ENCODE data around the gene SRP9.

- TF ChIP-seq CTCF (IDR thresholded peaks at IDR 0.05) (no peak), EP300 (IDR thresholded peaks at IDR 0.05) (no peak), POLR2A (IDR thresholded peaks at IDR 0.05) (no peak)
Observed at GRCh38 chr1:225737161-225737560, 40.5 kb upstream of the SRP9 start.
